Stimulated activated CD4-positive, alpha-beta T cell treated with anti-CD3 and anti-CD28 coated beads, Interleukin-15, amount 100 ng/mL, for 1 hour (primary cell): ENCODE data around the gene ZNF283.

Experiments
- DNase-seq, 2 donors: peaks; one replicate each; pipeline ENCODE4 v3.0.0-alpha.2; 2020; ENCODE audit warnings: low read depth in 1 of 2, low spot score in 1 of 2

Gene ZNF283

DNA sequence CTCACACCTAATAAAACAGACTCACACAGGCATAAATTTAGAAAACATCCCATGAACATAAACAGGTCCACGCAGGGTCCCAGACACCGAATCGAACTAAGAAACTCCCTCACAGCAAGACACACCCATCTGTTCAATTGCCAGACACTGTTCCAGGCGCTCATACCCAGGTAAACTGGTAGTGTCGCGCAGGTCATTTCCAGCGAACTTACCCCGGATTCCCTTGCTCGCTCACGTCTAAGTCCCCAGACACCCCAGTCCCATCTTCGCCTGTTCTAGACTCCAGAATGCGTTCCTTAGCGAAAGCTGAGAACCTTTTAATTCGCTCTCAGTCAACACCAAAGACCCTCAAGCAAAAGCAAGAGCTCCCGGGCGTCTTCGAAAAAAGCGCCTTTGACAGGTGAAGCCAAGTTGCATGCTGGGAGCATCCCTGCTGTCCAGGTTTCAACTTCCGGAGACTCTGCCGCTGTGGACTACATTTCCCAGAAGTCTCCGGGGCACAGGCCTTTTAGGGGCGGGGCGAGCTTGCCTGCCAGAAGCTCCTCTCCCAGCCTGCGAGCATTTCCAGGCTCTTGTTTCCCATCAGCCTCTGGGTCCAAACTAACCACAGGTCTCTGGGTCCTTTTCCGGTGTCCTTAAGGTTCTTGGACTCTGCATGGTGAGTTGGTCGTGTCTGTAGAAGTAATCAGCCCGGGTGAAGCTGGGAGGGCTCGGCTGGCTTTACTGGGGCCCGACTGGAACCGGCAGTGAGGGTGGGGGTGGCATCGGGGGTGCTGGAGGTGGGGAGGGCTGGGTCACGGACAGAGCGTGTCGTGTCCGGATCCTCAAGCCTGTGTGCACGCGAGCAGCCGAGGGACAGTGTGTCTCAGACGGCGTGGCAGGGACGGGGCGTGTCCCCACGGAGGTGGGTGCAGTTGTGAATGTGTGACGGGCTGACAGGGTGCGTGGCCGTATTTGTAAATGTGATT is at the start of gene ZNF283:
Gene ZNF283 (plus strand): TSS at position 535 of the 968 bp plus-strand sequence. CDS start 6,184 bp downstream, outside the sequence.
- DNase-seq: peak; percentile 56 to 72

DNA sequence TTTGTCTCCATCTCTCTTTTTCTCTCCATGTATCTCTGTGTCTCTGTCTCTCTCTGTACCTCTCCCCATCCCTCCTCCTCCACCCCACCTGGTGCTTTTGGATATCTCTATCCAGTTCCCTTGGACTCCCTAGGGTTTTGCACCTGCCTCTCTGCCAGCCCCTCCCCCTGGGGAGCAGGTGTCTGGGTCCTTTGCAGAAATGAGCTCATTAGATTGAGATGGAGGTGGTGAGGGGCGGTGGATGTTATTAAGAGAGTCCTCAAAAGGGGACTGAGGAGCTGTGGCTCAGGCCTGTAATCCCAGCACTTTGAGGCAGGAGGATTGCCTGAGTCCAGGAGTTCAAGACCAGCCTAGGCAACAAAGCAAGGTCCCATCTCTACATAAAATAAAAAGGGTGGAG is 48.5 kb upstream of the ZNF283 start:
- DNase-seq: no peak

DNA sequence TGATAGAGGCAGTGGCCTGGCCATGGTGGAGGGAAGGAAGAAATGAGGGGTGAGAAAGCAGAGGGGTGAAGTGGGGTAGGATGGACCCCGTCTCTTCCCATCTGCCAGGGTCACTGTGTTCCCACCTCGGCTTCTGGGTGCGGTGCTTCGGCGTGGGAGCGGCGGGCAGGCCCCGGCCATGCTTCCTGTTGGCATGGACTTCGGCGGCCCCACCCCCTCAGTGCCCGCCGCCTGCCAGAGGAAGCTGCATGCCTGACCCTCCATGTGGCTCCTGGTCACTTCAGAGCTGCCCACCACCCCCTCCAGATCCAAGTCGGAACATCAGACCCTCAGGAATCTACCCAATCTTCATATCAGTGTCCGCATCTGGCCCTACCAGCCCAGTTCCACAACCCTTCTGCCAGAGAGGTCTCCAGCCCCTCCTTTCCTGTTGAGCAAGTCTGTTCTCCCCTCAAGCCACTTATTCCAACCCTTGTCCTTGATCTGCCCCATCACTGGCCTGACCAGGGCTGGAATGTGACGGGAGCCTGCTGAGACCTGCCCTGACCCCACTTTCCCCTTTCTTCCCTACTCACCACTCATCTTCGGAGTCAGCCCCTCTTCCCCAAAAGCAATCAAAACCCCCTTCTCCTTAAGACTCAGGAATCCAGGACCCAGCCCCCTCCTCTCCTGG is 47.8 kb upstream of the ZNF283 start:
- DNase-seq: no peak

DNA sequence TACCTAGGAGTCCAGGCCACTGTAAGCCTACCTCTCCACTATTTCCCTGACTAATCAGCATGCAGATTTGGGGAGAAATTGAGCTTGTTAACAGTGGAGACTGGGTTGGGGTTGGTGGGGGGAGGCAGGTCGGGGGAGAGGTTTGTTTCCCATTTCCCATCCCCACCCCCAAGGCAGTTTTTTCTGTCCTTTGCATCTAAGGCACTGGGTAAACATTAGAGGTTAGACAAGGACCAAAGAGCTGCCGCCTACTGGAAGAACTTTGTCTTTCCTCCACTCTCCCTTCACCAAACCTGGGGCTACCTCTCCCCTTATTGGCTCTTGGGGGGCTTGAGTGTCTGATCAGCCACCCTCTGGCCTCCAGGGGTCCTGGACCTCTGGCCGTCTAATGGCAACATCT is 47.3 kb upstream of the ZNF283 start:
- no peak for DNase-seq

DNA sequence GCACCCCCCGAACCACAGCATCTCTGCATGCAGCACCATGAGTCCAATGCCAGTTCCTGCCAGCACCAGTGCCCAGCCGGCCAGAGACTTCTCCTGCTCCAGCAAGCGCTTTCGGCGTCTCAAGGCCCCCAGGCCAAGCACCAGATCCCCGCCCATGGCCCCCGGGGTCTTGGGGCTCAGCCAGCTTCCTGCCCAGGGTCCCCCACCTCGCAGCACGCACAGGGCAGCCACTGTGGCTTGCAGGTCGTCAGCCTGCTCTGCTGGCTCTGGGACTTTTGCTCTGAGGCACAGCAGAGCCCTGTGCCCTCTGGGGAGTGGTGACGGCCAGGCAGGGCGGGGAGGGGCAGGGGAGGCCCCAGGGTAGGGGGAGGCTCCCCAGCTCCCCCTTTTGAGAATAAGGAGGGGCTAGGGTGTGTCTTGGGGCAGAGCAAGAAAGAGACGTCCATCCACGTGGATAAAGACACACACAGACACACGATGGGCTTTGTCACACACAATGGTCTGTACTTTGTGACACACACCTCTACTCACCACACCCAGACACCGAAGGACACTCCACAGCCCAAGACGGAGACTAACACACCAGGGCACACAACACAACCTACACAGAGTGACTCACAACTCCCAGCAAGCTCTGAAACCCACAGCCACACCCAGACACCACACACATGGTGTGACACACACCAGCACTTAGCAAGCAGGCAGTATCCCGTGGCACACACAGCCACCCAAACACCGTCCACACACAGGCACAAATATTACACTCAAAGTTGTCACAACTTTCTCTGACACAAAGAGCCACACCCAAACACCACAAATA is 46.2 kb upstream of the ZNF283 start, which contains the start of gene KCNN4:
Gene KCNN4 (minus strand): TSS at position 268 of the 820 bp plus-strand sequence. CDS start 112 bp downstream, at position 156.
- DNase-seq: peak; percentile 38 to 60

DNA sequence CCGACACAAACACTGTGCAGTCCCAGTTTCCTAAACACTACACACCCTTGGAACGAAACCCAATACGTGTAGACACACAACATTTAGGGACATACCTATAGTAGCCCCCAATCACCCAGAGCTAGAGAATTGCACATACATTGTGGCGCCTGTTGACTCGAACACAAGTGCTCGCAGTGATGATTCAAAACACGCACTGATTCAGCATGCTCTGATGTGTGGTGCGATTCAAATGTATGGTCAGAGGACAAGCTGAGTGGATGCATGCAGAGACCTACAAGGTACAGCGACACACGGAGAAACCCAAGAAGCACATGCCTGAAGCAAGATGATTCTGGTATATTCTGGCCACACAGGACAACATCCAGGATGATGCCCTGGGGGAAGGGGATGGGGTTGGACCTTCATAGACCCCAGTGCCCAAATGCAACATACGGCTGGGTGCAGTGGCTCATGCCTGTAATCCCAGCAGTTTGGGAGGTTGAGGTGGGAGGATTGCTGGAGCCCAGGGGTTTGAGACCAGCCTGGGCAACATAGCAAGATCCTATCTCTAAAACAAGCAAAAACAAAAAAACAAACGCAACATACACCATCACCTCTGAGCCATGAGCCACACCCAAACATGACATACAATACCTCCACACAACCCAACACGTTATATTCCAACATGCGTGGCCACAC is 45.4 kb upstream of the ZNF283 start:
- DNase-seq: no peak

DNA sequence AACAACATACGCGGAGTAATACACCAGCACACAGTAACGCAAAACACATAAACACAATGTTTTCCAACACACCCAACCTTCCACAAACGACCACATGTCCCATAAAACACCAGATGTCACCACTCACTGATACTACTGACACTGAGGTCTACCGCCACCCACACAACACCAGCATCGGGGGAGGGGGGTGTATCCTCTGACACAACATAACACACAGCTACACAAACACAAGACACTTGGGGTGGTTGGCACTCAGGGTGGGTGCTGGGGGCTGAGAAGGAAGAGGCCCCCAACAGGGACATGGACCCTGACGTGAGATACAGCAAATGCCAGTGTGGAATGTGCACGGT is 44.8 kb upstream of the ZNF283 start:
- DNase-seq: no peak

DNA sequence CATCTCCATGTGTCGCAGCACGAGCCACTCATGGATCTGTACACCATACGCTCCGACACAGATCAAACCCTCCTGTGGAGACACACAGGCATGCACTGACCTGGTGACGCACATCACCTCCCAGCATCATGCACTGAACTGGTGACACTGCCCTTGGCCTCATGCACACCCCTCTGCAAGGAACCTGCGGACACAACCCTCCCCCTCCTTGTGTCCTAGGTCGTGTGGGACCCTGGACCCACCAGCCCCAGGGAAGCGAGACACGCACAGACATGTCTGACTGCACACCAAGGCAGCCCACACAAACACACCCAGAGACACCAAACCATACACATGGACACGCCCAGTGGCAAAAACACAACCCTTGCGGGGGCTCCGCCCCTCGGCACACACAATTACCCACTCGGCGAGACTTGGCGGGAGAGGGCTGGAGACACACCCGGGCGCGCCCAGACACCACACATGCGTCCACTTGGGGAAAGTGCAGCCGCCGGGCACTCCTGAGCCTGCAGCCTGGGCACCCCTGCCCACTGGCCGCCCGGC is 44.4 kb upstream of the ZNF283 start:
- no peak for DNase-seq

DNA sequence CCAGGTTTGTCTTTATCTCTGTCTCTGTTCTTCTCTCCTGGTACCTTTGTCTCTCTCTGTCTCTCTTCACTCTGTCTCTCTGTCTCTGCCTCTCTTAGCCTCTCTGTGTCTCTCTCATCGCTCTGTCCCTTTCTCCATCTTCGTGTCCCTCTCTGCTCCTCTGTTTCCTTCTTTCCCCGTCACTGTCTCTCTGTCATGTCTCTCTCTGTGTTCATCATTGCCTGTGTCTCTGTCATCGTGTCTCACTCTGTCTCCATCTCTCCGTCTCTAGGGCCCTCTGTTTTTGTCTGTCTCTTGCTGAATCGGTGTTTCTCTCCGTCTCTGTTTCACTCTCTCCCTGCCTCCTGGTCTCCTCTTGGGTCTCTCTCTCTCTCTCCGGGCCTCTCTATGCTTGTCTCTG is 43.5 kb upstream of the ZNF283 start:
- no peak for DNase-seq

DNA sequence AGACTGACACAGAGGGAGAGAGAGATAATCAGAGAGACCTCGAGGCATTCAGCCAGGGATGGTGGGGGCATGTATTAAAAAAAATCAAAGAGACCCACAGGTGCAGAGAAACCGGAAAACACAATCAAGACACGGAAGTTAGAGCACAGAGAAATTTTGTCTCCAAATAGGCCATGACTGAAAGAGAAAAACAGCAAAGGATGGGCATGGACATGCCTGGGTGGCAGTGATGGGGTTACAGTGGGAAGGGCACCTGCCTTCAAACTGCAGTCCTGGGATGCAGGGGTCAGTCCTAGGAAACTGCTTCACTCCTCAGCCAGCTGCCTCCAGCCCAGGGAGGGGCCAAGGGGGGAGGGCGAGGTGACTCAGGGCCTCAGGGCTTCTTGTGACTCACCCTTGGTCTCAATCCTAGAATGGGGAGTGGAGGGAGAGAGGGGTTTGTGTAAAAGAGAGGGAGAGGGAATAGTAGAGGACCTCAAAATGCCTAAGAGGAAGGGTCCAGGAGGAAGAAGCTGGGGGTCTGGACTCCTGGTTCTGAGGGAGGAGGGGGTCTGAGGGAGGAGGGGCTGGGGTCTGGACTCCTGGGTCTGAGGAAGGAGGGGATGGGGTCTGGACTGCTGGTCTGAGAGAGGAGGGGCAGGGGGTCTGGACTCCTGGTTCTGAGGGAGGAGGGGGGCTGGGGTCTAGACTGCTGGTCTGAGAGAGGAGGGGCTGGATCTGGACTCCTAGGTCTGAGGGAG is 42.7 kb upstream of the ZNF283 start:
- DNase-seq: peak; percentile 42 to 56

DNA sequence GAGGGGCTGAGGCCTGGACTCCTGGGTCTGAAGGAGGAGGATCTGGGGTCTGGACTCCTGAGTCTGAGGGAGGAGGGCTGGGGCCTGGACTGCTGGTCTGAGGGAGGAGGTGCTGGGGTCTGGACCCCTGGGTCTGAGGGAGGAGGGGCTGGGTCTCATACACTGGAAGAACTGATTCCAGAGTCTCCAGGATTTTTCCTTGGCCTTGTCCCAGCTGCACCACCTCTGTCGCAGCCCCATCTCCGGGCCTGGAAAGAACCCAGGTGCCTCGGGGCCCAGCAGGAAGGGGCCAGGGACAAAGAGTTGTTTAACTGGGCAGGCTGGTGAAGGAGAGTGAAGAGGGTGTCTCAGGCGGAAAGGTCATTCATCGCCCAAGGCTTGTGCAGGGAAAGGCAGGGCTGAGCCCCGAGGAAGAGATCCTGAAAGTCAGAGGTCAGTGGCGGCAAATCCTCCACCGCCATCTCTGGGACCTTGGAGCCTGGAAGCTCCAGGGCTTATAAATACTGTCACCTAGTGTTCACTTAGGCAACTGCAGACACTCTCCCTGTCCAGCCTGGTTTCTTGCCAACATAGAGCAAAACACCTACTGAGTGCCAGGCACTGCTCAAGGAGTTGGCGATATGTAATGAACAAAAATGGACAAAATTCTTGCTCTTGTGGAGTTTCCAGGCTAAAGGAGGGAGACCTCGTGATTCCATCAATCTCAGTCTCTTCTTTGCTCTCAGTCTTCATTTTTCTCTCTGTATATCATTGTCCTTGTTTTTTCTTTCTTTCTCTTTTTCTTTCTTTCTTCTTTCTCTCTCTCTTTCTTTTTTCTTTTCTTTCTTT is 41.9 kb upstream of the ZNF283 start:
- DNase-seq: no peak

DNA sequence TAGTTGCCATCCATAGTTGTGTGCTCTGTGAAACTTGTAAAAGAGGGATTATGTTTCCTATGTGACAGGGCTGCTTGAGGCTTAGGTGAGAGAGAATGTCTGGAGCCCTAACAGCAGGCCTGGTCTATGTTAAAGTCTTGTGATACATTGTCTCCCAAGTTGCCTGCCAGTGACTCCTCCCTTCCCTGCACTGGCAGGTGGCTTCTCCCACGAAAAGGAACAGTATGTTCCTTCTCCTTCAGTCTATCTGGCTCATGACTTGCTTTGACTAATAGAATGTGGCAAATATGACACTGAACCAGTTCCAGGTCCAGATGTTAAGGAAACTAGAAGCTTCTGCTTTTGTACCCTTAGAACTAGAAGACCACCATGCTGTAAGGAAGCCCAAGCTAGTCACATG is 40.5 kb upstream of the ZNF283 start:
- no peak for DNase-seq

DNA sequence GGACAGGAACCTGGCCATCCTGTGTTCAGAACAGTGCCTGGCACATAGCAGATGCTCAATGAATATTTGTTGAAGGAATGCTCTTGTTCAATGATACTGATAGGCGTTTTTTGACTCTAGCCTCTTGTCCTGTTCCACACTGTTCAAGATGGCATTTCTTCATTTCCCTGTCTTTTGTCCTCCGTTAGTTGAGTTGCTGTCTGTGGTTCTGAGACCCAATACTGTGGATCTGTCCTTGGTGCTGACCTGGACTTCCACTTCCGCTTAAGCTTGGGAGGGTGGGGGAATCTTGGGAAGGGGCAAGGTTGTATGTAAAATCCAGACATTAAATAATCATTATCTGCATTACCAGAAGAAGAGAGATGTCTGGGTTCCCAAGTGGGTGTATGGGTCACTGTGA is 38.1 kb upstream of the ZNF283 start:
- DNase-seq: no peak

DNA sequence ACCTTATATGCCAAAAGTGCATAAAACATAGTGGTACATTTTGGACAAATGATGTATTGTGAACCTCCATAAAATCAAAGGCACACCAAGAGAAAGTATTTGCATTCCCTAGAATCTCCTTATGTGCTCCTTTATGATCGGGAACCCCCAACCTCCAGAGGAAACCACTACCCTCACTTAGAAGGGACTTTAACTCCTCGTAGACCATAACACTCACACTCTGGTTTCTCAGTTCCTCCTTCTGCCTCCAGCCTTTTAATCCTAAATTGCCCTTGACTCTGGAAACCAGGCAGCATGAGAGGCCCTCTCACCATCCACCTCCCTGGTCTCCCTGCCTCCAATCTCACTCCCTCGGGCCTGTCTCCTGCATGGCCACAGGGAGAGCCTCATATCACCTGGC is 36.5 kb upstream of the ZNF283 start:
- DNase-seq: no peak

DNA sequence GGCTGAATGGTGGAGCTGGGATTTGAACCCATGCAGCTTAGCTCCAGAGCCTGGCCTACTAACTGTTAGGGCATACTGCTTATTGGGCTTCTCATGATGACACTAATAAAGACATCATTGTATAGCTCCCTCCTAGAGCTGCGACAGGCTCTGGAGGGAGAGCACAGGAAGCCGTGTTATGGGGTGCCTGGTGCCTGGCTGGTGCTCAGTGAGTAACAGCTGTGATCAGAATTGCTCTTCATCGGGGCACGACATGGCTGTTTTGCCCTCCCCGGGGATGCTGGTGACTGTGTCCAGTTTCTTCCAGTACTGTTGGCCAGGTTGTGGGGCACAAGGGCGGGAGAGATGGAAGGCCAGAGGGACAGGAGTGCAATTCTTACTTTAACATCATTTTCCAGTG is 30.0 kb upstream of the ZNF283 start:
- no peak for DNase-seq

DNA sequence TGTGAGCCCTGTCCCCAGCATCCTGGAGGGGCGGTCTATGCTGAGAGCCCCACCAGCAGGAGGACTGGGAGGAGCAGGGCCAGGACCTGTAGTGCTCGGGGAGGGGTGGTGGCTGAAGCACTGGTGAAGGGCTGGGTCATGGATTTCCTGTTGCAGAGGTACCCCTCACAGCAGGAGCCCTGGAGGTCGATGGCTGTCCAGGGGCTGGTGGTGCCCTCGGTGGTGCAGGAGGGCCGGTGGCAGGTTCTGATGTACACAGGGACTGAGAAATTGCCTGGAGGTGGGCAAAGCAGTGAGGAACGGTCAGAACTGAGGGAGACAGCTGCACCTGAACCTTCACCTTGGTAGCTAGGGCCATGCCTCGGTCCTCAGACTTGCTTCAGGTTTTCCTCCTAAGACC is 29.6 kb upstream of the ZNF283 start:
- DNase-seq: no peak

DNA sequence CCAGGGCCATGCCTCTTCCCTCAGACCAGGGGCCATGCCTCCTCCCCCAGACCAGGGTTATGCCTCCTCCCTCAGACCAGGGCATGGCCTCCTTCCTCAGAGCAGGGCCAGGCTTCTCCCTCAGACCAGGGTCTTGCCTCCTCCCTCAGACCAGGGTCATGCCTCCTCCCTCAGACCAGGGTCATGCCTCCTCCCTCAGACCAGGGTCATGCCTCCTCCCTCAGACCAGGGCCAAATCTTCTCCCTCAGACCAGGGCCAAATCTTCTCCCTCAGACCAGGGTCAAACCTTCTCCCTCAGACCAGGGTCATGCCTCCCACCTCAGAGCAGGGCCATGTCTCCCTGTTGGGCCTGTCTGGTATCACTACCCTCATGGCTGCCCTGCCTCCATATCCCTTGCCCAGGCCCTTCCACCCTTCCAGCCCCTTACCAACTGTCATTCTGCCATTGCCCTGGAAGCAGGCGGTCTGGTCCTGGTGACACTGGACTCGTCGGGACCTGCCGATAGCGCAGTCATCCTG is 29.0 kb upstream of the ZNF283 start:
- DNase-seq: no peak

DNA sequence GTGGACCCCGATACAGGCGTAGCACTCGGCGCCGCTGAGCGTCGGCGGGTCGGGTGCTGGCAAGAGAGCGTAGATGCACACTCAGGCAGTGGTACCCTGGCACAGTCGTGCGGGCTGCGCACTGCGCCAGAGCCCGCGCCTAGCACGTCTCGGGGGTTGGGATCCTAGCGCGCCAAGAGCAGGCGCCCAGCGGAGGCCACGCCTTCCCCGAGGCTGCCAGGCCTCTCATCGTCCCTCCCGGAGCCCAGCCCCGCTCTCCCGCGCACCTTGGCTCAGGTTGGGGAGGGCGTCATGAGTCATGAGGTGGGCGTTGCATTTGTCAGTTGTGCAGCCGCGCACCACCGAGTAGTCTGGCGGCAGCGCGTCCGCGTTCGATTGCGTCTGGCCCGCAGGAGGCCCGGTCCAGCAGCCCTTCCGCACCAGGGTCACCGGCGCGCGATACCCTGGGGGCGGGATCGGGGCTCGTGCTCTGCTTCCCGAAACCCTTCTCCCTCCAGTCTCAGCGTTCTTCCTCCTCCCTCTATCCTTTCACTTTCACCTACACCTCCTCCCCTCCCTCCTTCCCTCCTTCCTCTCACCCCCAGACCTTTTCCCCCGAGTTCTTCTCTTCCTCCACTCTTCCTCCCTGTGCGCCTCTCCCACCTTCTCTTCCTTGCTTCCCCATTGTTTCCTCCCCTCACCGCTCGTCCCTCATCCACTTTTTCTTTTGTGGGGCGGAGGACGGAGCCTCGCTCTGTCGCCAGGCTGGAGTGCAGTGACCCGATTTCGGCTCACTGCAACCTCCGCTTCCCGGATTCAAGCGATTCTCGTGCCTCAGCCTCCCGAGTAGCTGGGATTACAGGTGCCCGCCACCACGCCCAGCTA is 28.3 kb upstream of the ZNF283 start:
- DNase-seq: peak; percentile 23 to 50
